ENCODE data around the gene DENND1A.
"Not testable (repeated sequence)": the region's sequence is repeated elsewhere in the genome, so short reads cannot be mapped to it uniquely, and the experiment has no call there.

Gene DENND1A

GRCh38 chr9:123654994-123655637, 274.8 kb downstream of the DENND1A start:
- DNase-seq (ENCODE audit: low read depth in 2 of 2) = no peak

DNA sequence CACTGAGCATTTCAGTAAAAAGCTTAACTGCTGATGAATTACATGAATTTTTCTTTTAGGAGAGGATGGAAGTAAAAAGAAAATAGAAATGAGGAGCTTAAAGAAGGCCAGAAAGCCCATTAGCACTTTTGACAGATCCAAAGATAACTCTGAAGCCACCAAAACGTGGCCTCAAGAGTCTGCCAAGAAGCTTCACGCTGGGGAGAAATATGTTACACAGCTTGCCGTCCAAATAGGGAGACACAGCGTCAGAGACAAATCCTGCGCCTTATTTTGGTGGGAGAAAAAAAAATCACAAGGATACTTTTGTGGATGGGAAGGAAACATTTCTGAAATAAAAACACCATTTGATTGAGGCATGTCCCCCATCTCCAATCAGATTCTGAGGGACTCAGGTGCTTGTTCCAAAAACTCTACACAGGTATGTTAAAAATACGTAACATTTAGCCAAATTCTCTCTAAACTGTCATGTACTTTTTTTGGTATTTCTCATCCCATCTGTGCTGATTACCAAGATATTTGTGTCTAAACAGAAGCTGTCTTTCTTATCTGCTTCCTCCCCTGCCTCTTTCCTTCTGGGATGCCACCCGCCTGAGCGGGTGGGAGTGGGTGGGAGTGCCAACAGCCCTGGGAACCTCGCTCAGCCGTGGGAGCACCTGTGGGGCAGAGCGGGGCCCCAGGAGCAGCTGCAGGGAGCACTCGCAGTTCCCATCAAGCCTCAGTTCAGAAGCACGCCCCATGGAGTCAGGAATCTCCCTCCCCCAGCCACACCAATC, 275.5 kb downstream of the DENND1A start:
- no peak for DNase-seq (ENCODE audit: low read depth in 2 of 2)

- DNase-seq (ENCODE audit: low read depth in 2 of 2) = no peak
Measured at GRCh38 chr9:123652416-123652815, 277.5 kb downstream of the DENND1A start.

GRCh38 chr9:123651871-123652270, 278.1 kb downstream of the DENND1A start:
- no peak for DNase-seq (ENCODE audit: low read depth in 2 of 2)

DNA sequence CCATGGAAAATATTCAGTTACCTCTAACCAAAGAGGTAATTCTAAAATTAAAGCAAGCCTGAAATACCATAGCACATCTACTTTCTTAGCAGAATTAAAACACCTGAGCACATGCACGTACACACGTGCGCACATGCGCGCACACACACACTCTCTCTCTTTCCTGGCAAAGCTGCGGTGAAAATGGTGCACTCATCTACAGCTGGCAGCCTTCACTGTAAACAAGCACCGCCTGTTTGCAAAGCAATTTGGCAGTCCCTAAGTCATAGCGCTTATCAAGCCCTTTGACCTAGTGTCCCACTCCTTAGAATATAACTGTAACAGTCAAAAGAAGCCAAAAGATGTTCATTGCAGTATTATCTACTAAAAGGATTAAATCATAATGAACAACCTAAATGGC, 278.7 kb downstream of the DENND1A start:
- no peak for DNase-seq (ENCODE audit: low read depth in 2 of 2)

GRCh38 chr9:123649909-123650308, 280.0 kb downstream of the DENND1A start:
- no peak for DNase-seq (ENCODE audit: low read depth in 2 of 2)

DNA sequence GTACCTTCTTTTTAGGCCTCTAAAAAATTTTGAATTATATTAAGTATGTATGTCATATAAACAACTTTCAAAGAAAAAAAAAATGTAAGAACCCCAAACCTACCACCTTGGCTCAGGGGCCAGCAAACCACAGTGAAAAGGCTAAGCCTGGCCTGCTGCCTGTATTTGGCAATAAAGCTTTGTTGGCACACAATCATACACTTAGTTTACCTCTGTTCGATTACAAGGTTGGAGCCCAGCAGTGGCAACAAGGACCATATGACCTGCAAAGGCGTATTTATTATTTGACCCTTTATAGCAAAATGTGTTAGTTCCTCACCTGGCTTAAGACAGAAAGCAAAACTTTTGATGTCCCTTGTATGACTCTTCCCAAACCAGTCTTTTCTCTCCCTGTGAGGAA, 282.8 kb downstream of the DENND1A start:
- no peak for DNase-seq (ENCODE audit: low read depth in 2 of 2)

DNA sequence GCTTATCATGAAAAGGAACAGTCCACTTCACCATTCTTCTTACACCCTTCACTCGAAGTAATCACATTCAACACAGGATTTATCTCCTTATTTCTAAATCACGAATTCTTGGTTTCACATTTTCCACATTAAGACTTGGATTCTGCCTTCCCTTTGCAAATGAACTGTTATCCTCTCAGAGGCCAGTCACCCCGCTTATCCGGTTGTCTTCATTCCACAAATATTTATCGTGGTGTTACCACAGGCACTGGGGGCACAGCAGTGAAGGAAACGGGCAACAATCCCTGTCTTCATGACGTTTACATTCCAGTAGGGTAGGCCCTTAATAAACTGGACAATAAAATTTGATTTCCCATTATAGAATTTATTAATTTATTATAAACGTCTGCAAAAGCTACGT, 284.2 kb downstream of the DENND1A start:
- DNase-seq (ENCODE audit: low read depth in 2 of 2) = no peak

DNA sequence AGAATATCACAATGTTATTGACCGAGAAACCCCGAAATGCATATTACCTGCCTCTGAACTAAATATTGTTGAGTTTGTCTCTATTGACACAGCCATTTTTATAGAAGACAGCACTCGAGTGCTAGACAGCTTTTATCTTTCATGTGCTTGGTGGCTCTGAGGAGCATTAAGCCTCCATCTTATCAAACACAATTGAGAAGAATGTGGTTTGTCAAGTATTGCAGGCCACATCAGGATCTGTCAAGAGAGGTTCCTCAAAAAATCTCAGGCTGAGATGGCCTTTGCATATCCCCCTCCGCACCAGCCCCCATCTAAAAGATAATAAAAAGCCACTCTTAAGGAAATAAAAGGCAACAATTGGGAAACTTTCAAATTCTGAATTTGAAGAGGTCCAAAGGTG, 284.8 kb downstream of the DENND1A start:
- DNase-seq (ENCODE audit: low read depth in 2 of 2) = no peak

DNA sequence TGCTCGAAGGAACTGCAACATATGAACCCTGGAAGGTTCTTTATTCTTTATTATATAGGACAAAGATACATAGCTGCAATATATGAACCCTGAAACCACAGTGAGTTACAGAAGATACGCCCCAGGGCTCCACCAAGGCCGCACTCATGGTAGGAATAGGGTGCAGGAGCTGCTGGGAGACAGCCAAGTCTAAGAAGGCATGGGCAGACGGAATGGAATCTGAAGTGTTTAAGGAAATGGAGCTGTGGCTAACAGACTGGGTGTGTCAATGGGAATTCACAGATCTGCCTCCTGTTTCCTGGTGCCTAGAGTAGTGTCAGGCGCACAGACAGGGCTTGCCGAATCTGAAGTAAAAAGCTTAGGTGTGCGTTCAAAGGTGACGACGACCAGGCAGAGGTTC, 286.4 kb downstream of the DENND1A start:
- no peak for DNase-seq (ENCODE audit: low read depth in 2 of 2)

GRCh38 chr9:123642291-123643278, 287.3 kb downstream of the DENND1A start:
- DNase-seq (ENCODE audit: low read depth in 2 of 2) = no peak

DNA sequence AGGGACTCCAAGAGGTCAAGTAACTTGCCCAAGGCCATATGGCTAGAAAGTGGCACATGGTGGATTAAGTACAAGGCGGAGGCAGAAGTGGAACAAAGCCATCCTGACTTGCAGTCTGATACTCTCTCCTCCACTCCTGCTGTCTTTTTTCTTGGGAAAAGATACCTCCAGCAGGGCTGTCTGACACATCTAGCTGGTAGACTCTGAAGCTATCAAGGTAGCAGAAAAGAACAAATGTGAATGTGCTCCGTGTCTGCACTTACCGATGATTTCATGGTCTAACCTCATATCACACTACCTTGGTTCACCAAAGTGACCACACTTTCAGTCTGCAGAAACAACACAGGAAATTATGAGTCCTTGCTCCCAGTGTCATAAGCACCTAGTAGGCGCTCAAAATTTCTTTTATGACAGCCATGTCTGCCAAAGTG, 289.1 kb downstream of the DENND1A start:
- no peak for DNase-seq (ENCODE audit: low read depth in 2 of 2)

DNA sequence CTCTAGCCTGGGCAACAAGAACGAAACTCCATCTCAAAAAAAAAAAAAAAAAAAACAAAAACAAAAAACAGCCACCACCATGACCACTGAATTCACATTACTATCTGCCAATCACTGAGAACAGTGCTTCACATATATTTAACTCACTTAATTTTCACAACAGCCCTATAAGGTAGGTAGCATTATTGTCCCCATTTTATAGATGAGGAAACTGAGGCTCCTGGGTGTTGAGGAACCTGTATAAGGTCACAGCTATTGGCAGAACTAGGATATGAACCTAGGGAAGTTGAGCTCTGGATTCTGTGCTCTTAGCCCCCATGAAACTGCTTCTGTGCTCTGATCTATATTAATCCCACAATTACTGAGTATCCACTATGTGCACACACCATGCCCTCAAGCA, 290.2 kb downstream of the DENND1A start:
- no peak for DNase-seq (ENCODE audit: low read depth in 2 of 2)

DNA sequence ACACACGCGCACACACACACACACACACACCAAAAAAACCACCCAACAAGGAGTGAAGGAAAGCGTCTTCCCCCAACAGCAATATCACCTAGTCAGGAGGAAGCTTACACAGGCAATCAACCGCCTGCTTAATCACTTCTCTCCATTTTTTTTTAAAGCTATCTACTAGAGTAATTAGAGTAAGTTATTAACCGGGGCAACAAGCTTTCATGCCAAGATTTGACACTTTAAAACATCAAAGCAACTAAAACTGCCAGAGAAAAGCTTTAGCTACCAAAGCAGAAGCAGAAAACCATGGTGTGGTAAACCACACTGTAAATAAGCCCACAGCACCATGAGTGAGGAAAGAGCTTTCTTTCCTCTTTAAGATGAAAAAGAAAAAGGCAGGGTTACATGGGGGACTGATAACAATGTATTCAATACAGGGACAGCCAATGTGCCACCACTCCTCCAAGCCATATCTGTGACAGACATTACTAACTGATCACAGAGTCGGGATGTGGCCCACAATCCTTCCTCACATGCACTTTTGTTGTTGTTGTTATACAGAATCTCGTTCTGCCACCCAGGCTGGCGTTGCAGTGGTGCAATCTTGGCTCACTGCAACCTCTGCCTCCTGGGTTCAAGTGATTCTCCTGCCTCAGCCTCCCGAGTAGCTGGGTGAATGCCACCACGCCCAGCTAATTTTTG, 291.8 kb downstream of the DENND1A start:
- no peak for DNase-seq (ENCODE audit: low read depth in 2 of 2)

DNA sequence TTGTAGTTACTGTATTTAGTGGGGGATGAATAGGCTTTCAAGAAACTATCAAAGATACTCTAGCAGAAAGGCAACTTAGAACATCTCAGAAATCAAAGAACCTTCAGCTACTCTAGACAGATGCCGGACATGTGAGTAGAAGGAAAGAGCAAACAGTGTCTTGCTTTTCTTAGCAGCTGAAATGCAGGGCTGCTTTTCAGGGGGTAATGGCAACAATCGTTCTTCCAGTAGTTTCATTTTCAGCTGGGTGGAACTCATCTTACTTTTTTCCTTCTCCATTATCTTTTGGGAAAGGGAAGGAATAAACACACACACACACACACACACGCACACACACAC, 292.4 kb downstream of the DENND1A start:
- no peak for DNase-seq (ENCODE audit: low read depth in 2 of 2)

GRCh38 chr9:123636805-123637204, 293.1 kb downstream of the DENND1A start:
- DNase-seq (ENCODE audit: low read depth in 2 of 2) = not testable (repeated sequence)

DNA sequence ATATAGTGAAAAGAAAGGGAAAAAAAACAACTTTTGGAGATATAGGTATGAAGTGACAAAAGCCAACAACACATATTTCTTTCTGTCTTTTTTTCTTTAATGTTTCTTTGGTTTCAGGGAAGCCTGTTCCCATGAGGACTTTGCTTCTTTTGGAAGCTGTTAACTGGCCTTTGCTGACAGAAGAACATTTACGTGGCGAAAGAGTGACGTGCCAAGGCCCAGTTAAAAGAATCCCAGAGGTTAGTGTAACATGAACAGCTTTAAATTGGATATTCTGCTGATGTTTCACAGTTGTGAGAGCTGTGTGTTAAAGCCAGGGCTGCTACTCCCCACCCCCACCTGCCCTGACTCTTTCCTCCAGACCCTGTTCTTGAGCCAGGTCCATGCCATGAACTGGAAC, 298.1 kb downstream of the DENND1A start:
- no peak for DNase-seq (ENCODE audit: low read depth in 2 of 2)

- DNase-seq (ENCODE audit: low read depth in 2 of 2) = no peak
Measured at GRCh38 chr9:123630233-123630632, 299.7 kb downstream of the DENND1A start.

- no peak for DNase-seq (ENCODE audit: low read depth in 2 of 2)
Measured at GRCh38 chr9:123629531-123629930, 300.4 kb downstream of the DENND1A start.

DNA sequence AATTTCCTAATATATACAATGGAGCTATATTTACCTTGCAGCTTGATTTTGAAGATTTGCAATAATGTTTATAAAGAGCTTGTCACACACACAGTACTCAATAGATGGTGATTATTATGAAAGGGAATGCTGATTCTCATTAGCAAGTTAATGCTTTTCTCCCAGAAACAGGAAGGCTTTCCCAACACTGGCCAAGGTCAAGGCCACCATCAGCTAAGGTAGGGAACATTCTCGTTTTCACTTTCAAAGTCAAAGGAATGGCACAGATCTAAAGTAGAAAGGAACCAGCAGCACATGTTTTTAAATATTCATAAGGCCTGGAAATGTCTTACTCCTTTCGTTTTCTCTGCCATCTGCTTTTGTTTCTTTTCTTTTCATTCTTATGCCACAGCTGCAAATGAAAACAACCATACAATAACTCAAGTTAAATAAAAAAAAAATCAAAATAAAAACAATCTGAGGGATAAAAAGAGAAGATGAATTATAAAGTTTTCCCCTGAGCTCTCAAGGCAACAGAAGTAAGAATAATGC, 307.1 kb downstream of the DENND1A start:
- no peak for DNase-seq (ENCODE audit: low read depth in 2 of 2)

DNA sequence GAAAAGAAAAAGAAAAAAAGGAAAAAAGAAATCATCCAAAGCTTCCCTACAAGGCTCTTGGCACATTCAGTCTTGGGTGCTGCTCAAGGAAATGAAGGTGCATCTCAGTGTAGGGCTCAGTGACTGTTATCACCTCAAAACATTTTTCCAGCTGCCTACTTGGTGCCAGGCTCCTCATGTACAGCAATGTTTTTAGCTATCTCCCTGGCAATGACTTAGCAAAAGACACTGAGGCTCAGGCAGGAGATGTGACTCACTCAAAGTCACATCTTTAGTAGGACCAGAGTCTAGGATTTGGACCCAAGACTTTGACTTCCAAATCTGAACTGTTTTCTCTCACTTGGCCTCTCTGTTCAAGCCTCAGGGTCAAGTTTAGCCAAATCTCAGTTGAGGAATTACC, 309.7 kb downstream of the DENND1A start:
- DNase-seq (ENCODE audit: low read depth in 2 of 2) = no peak

Measured in stimulated activated CD8-positive, alpha-beta memory T cell treated with anti-CD3 and anti-CD28 coated beads, Interleukin-15, amount 100 ng/mL, for 4 hours (primary cell).